Transverse colon (tissue), 4 donors: ENCODE data around the gene FLAD1.
A peak's percentile ranks its signal among the peaks of the same experiment; 100 is the strongest.

Experiments
- EP300 ChIP-seq: sonication (generic); formaldehyde crosslinking; IDR thresholded peaks from one replicate; pipeline ENCODE4 v1.6.1; 2017; ENCODE audit warnings: antibody characterized with exemption, low read depth
- POLR2A ChIP-seq: fragments of 450-650 bp; IDR thresholded peaks from one replicate; pipeline ENCODE4 v1.6.1; 2016; ENCODE audit warnings: antibody characterized with exemption, mild to moderate bottlenecking, moderate library complexity
- POLR2AphosphoS5 ChIP-seq, 3 donors: sonication (generic); formaldehyde crosslinking; IDR thresholded peaks; one replicate each; pipeline ENCODE4 v1.6.1; 2016; ENCODE audit warnings: antibody characterized with exemption in 3 of 3
- TF ChIP-seq, protein P1 (sequence below), 5 experiments: fragments of 200-600 bp in 3 of 5; fragments of 450-650 bp in 2 of 5; sonication (generic) in 3 of 5; IDR thresholded peaks; 1 replicate in 2 of 5; 2 replicates in 3 of 5; pipeline ENCODE4 v1.5.1; 2016 to 2017; ENCODE audit warnings: antibody characterized with exemption in 5 of 5, inconsistent platforms in 3 of 5, mild to moderate bottlenecking in 2 of 5, moderate library complexity in 1 of 5

DNA sequence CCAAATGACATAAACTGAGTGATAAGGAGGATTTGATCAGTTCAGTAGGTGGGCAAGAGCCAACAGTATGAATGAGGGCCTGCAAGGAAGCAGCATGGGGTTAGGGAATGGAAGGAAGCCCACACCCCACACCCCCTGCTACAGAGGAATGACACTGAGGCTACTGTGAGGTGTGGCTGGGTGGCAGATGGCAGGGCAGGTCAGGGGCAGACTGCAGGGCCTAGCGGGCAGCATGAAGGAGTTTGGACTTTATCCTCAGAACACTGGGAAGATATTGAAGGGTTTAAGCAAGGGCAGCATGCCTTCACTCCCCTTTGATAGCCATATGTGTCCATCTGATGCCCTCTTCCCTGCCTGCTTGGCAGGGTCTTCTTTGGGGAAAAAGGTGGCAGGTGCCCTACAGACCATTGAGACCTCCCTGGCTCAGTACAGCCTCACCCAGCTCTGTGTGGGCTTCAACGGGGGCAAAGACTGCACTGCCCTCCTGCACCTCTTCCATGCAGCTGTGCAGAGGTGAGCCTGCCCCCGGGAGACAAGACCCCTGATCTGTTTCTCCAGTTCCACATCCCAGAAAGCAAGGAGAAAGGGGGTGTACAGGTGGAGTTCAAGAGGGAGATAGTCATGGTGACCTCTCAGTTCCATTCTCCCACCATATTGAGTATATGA is 6.2 kb downstream of the FLAD1 start:
- TF ChIP-seq, protein P1, sequence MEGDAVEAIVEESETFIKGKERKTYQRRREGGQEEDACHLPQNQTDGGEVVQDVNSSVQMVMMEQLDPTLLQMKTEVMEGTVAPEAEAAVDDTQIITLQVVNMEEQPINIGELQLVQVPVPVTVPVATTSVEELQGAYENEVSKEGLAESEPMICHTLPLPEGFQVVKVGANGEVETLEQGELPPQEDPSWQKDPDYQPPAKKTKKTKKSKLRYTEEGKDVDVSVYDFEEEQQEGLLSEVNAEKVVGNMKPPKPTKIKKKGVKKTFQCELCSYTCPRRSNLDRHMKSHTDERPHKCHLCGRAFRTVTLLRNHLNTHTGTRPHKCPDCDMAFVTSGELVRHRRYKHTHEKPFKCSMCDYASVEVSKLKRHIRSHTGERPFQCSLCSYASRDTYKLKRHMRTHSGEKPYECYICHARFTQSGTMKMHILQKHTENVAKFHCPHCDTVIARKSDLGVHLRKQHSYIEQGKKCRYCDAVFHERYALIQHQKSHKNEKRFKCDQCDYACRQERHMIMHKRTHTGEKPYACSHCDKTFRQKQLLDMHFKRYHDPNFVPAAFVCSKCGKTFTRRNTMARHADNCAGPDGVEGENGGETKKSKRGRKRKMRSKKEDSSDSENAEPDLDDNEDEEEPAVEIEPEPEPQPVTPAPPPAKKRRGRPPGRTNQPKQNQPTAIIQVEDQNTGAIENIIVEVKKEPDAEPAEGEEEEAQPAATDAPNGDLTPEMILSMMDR (IDR thresholded peaks at IDR 0.05), result no peak
- TF ChIP-seq POLR2AphosphoS5 (IDR thresholded peaks at IDR 0.05) (peak in 1 of 3 donors; percentile 10), POLR2A (no peak), EP300 (no peak)
